PFSK-1 (cell line): ENCODE measurements around the gene TMEM97.

Source experiments
- FOXP2 ChIP-seq: optimal IDR thresholded peaks from 2 replicates; pipeline ENCODE3; 2011; ENCODE audit warnings: borderline replicate concordance, control low read depth, inconsistent platforms; ENCODE audit not compliant: insufficient read depth; ENCODE audit errors: extremely low read length, extremely low read depth
- POLR2AphosphoS5 ChIP-seq: IDR thresholded peaks from 2 replicates; pipeline ENCODE4 v1.6.1; 2012; ENCODE audit warnings: low read depth, mild to moderate bottlenecking, control low read depth, low read length, moderate library complexity

- TF ChIP-seq POLR2AphosphoS5 (no peak), FOXP2 (no peak)
These were observed 38.8 kb downstream of the TMEM97 start for GRCh38 chr17:28357901-28358197.
